Endothelial cell (in vitro differentiated cells): ENCODE data around the gene EIF3A. TPM values are rescaled to one million over a fixed set of nuclear protein-coding genes. Genes with fewer than 3 reads are reported as not detected.

Experiments used
- DNase-seq: peaks from one replicate; pipeline ENCODE4 v3.0.0; 2021; ENCODE audit warnings: low spot score
- H3K27ac Mint-ChIP-seq: one replicate; pipeline ENCODE4 v1.8.0; 2021; ENCODE audit warnings: mixed read lengths, inconsistent platforms; ENCODE audit not compliant: unreplicated experiment
- H3K27me3 Mint-ChIP-seq: one replicate; pipeline ENCODE4 v1.8.0; 2021; ENCODE audit warnings: mild to moderate bottlenecking, moderate library complexity, mixed read lengths, inconsistent platforms; ENCODE audit not compliant: unreplicated experiment
- H3K36me3 Mint-ChIP-seq: one replicate; pipeline ENCODE4 v1.8.0; 2021; ENCODE audit warnings: mild to moderate bottlenecking, low read depth, mixed read lengths, inconsistent platforms; ENCODE audit not compliant: unreplicated experiment
- H3K4me1 Mint-ChIP-seq: one replicate; pipeline ENCODE4 v1.8.0; 2021; ENCODE audit warnings: mild to moderate bottlenecking, mixed read lengths, inconsistent platforms; ENCODE audit not compliant: unreplicated experiment
- H3K4me3 Mint-ChIP-seq: one replicate; pipeline ENCODE4 v1.8.0; 2021; ENCODE audit warnings: mild to moderate bottlenecking, mixed read lengths, inconsistent platforms; ENCODE audit not compliant: unreplicated experiment
- H3K9me3 Mint-ChIP-seq: one replicate; pipeline ENCODE4 v1.8.0; 2021; ENCODE audit warnings: mixed read lengths, inconsistent platforms; ENCODE audit not compliant: unreplicated experiment
- total RNA-seq: library from RNA; stranded (reverse); fragmentation: NEBNext Ultra II Directional; extraction: Animal tissue kit (Norgen Biotek cat#: 25700); gene quantifications from one replicate; pipeline ENCODE4 v1.2.1, GENCODE V29; 2021; ENCODE audit not compliant: unreplicated experiment
- TF ChIP-seq, protein P1 (sequence below): fragments of 200-600 bp; sonication (generic); IDR thresholded peaks from one replicate; pipeline ENCODE4 v1.5.0; 2021; ENCODE audit warnings: antibody characterized with exemption; ENCODE audit not compliant: unreplicated experiment

Gene EIF3A
- total RNA-seq, 1 donor from 2014 or later: 107 TPM

DNA sequence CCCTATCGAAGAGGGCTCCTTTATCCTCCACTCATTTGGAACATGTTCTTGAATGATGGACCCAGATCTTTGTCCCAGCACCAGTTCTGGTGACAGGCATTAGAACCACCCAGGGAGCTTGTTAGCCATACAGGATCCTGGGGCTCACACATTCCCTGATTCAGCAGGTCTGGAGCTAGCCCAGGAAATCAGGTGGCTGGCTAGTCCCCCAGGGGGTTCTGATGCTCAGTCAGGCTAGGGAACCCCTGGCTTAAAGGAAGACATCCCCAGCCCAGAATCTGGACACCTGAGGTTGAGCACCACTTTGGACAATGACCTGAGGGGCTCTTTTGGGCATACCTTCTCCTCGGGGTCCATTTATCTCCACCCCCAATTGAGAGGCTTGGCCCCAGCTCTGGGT, 88.1 kb downstream of the EIF3A start:
- TF ChIP-seq, protein P1, sequence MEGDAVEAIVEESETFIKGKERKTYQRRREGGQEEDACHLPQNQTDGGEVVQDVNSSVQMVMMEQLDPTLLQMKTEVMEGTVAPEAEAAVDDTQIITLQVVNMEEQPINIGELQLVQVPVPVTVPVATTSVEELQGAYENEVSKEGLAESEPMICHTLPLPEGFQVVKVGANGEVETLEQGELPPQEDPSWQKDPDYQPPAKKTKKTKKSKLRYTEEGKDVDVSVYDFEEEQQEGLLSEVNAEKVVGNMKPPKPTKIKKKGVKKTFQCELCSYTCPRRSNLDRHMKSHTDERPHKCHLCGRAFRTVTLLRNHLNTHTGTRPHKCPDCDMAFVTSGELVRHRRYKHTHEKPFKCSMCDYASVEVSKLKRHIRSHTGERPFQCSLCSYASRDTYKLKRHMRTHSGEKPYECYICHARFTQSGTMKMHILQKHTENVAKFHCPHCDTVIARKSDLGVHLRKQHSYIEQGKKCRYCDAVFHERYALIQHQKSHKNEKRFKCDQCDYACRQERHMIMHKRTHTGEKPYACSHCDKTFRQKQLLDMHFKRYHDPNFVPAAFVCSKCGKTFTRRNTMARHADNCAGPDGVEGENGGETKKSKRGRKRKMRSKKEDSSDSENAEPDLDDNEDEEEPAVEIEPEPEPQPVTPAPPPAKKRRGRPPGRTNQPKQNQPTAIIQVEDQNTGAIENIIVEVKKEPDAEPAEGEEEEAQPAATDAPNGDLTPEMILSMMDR: no peak
- H3K9me3 Mint-ChIP-seq: no peaks in the 10 kb centered on the region
- H3K36me3 Mint-ChIP-seq: no peaks in the 10 kb centered on the region
- H3K4me3 Mint-ChIP-seq: no peak overlapping the region
- H3K4me1 Mint-ChIP-seq: no peaks in the 10 kb centered on the region
- no peak overlapping the region for H3K27ac Mint-ChIP-seq
- H3K27me3 Mint-ChIP-seq: peaks cover 1% of the 10 kb centered on the region
- no peak for DNase-seq

DNA sequence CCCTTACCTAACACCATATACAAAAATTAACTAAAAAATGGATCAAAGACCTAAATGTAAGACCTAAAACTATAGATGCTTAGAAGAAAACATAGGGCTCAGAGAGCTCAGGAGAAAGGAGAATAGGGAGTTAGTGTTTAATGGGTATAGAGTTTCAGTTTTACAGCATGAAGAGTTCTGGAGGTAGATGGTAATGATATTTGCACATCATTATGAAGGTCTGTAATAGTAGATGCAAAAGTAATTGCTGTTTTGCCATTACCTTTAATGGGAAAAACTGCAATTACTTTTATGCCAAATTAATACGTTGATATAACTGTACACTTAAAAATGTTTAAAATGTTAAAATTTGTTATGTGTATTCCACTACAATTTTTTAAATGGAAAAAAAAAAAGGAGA, 90.3 kb downstream of the EIF3A start:
- DNase-seq: no peak
- Mint-ChIP-seq H3K27ac (no peak overlapping the region), H3K27me3 (peaks cover 1% of the 10 kb centered on the region), H3K4me1 (no peaks in the 10 kb centered on the region), H3K4me3 (no peak overlapping the region), H3K36me3 (no peaks in the 10 kb centered on the region), H3K9me3 (no peaks in the 10 kb centered on the region)
- TF ChIP-seq, protein P1: no peak

DNA sequence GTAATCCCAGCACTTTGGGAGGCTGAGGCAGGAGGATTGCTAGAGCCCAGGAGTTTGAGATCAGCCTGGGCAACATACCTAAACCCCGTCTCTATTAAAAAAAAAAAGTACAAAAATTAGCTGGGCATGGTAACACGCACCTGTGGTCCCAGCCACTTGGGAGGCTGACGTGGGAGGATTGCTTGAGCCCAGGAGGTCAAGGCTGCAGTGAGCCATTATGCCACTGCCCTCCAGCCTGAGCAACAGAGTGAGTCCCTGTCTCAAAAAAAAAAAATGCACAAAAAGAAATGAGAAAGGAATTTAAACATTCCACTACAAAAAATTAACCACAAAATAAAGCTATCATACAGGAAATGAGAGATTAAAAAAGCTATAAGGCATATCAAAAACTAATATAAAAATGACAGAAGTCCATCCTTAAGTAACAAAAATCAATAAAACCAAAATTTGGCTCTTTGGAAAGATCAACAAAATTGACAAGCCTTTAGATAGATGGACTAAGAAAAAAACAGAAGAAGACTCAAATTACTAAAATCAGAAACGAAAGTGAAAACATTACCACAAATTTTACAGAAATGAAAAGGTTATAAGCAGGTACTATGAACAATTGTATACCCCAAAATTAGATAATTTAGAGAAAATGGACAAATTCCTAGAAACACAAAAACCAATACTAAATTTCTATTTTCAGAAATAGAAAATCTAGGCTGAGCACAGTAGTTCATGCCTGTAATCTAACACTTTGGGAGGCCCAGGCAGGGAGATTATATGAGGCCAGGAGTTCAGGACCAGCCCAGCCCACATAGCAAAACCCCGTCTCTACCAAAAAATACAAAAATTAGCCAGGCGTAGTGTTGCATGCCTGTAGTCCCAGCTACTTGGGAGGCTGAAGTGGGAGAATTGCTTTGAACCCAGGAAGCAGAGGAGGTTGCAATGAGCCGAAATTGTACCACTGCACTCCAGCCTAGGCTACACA, 93.5 kb downstream of the EIF3A start:
- H3K4me3 Mint-ChIP-seq: no peak overlapping the region
- no peaks in the 10 kb centered on the region for H3K9me3 Mint-ChIP-seq
- no peaks in the 10 kb centered on the region for H3K4me1 Mint-ChIP-seq
- H3K27me3 Mint-ChIP-seq: peaks cover 1% of the 10 kb centered on the region
- DNase-seq: no peak
- TF ChIP-seq, protein P1: no peak
- H3K36me3 Mint-ChIP-seq: no peaks in the 10 kb centered on the region
- H3K27ac Mint-ChIP-seq: no peak overlapping the region

DNA sequence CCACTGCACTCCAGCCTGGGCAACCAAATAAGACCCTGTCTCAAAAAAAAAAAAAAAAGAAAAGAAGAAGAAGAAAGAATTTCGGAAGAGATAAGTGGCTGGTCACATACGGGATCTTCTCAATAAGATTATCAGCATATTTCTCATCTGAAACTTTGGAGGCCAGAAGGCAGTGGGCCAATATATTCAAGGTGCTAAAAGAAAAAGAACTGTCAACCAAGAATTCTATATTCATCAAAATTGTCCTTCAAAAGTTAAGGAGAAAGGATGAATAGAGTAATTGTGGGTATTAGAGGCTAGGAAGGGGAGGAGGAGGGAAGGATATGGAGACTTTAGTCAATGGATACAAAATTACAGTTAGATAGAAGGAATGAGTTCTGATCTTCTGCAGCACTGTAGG, 95.0 kb downstream of the EIF3A start:
- peaks cover 5% of the 10 kb centered on the region for H3K4me1 Mint-ChIP-seq
- TF ChIP-seq, protein P1: no peak
- no peak overlapping the region for H3K27ac Mint-ChIP-seq
- H3K4me3 Mint-ChIP-seq: no peak overlapping the region
- H3K9me3 Mint-ChIP-seq: no peaks in the 10 kb centered on the region
- H3K27me3 Mint-ChIP-seq: peaks cover 1% of the 10 kb centered on the region
- H3K36me3 Mint-ChIP-seq: no peaks in the 10 kb centered on the region
- no peak for DNase-seq

Other genes starting within 250 kb of the EIF3A start
- 1.2 TPM for gene NANOS1, start 51.1 kb downstream of the EIF3A start, total RNA-seq
- 40.6 TPM for gene DENND10, start 23.3 kb upstream of the EIF3A start, total RNA-seq
- gene SFXN4, start 84.9 kb upstream of the EIF3A start, total RNA-seq: 19.0 TPM
- gene PRDX3, start 98.0 kb upstream of the EIF3A start, total RNA-seq: 93.2 TPM
- 163 TPM for gene GRK5, start 126.8 kb upstream of the EIF3A start, total RNA-seq